OCI-LY7 (cell line): ENCODE results near the gene ESRP2. TPM values are rescaled to one million over a fixed set of nuclear protein-coding genes. Genes with fewer than 3 reads are reported as not detected.

Experiments
- BruUV-seq: library from RNA; stranded (reverse); fragments of 400-500 nt; replicated peaks from 2 replicates; lab custom pipeline; 2021; lab: Mats Ljungman, UMichigan
- CTCF ChIA-PET: fragments of 300-600 bp; sonication (Branson Sonifier 250); formaldehyde crosslinking; loops from one replicate; lab custom pipeline; 2022; ENCODE audit warnings: antibody characterized with exemption; ENCODE audit not compliant: unreplicated experiment; lab: Charles Lee
- POLR2A ChIA-PET: fragments of 300-600 bp; sonication (Branson Sonifier 250); formaldehyde crosslinking; loops from one replicate; lab custom pipeline; 2022; ENCODE audit warnings: antibody characterized with exemption; lab: Charles Lee
- DNase-seq: peaks from one replicate; pipeline ENCODE4 v3.0.0-alpha.2; 2015; ENCODE audit warnings: low spot score
- H2AFZ ChIP-seq: fragments of 200-600 bp; sonication (generic), shearing (Covaris generic); 2 replicates; pipeline ENCODE4 v1.6.1; 2014; ENCODE audit warnings: mild to moderate bottlenecking, antibody characterized with exemption, low read length, moderate library complexity
- H3K27ac ChIP-seq: fragments of 200-600 bp; sonication (generic); 2 replicates; pipeline ENCODE4 v1.5.1; 2014; ENCODE audit warnings: mixed run types, low read depth, mild to moderate bottlenecking, moderate library complexity, low read length, inconsistent platforms; ENCODE audit not compliant: poor library complexity, severe bottlenecking
- H3K36me3 ChIP-seq: fragments of 200-600 bp; sonication (generic); 2 replicates; pipeline ENCODE4 v1.6.1; 2014; ENCODE audit warnings: mild to moderate bottlenecking, antibody characterized with exemption, low read length, moderate library complexity, mixed read lengths; ENCODE audit not compliant: insufficient read depth
- H3K4me1 ChIP-seq: fragments of 200-600 bp; sonication (generic); 2 replicates; pipeline ENCODE4 v1.5.1; 2014; ENCODE audit warnings: mild to moderate bottlenecking, low read length; ENCODE audit not compliant: insufficient read depth, poor library complexity, severe bottlenecking
- H3K4me2 ChIP-seq: fragments of 200-600 bp; sonication (generic); 2 replicates; pipeline ENCODE4 v1.6.1; 2014; ENCODE audit warnings: mild to moderate bottlenecking, low read length
- H3K4me3 ChIP-seq: fragments of 200-600 bp; sonication (generic); 2 replicates; pipeline ENCODE4 v1.5.1; 2014; ENCODE audit warnings: mild to moderate bottlenecking, low read depth, low read length; ENCODE audit not compliant: poor library complexity, severe bottlenecking
- H3K79me2 ChIP-seq: fragments of 200-600 bp; sonication (generic); 2 replicates; pipeline ENCODE4 v1.6.1; 2016; ENCODE audit warnings: low read depth, mild to moderate bottlenecking, low read length, moderate library complexity, mixed read lengths; ENCODE audit not compliant: insufficient read depth
- H3K9me2 ChIP-seq: fragments of 200-600 bp; sonication (generic); 2 replicates; pipeline ENCODE4 v1.6.1; 2016; ENCODE audit warnings: mild to moderate bottlenecking, low read length, mixed read lengths; ENCODE audit not compliant: insufficient read depth
- H3K9me3 ChIP-seq: fragments of 200-600 bp; sonication (generic); 2 replicates; pipeline ENCODE4 v1.6.1; 2014; ENCODE audit warnings: mild to moderate bottlenecking, mixed run types, low read length, mixed read lengths
- H4K20me1 ChIP-seq: fragments of 200-600 bp; sonication (generic); 2 replicates; pipeline ENCODE4 v1.6.1; 2014; ENCODE audit warnings: mild to moderate bottlenecking, antibody characterized with exemption, low read length, moderate library complexity, mixed read lengths; ENCODE audit not compliant: insufficient read depth
- CTCF ChIP-seq: fragments of 200-600 bp; sonication (generic); conservative IDR thresholded peaks from 2 replicates; pipeline ENCODE4 v1.5.1; 2014; ENCODE audit warnings: mild to moderate bottlenecking, antibody characterized with exemption, low read length, moderate library complexity, mixed read lengths
- EZH2phosphoT487 ChIP-seq: fragments of 200-600 bp; sonication (generic); IDR thresholded peaks from 2 replicates; pipeline ENCODE4 v1.6.1; 2018; ENCODE audit warnings: low read depth, borderline replicate concordance, mild to moderate bottlenecking, mixed run types, antibody characterized with exemption, low read length, moderate library complexity, mixed read lengths
- intact Hi-C: fragments of 100-400 bp; cut with micrococcal nuclease; formaldehyde crosslinking; loops from one replicate; pipeline ENCODE4 v1.10.0; 2022; ENCODE audit not compliant: unreplicated experiment
- total RNA-seq, 2 experiments: library from RNA; depleted of rRNA in 1 of 2; stranded (reverse); fragments of >200 nt in 1 of 2; shearing (Covaris generic) in 1 of 2; gene quantifications; 2 replicates each; pipeline ENCODE4 v1.2.3, GENCODE V29; 2014 to 2022

ESRP2 gene
- total RNA-seq, 2 experiments from 2014 or later, result not detected

GRCh38 chr16:68251832-68252231, 15.9 kb upstream of the ESRP2 start:
- intact Hi-C loops, result loop anchor here (10.0 kb wide), 1 partner anchor 243 kb away; no protein-coding TSS in a partner anchor
- DNase-seq, result peak; percentile 92
- H3K4me1 ChIP-seq, result peaks cover 66% of the 10 kb centered on the region
- H3K9me3 ChIP-seq, result no peaks in the 10 kb centered on the region
- no TSS peak for BruUV-seq
- H3K9me2 ChIP-seq, result no peaks in the 10 kb centered on the region
- H3K79me2 ChIP-seq, result peaks cover 7% of the 10 kb centered on the region; the same call in 1 of the 2 replicates
- H3K36me3 ChIP-seq, result peaks cover 63% of the 10 kb centered on the region
- no peaks in the 10 kb centered on the region for H4K20me1 ChIP-seq
- peak overlapping the region; percentile 38 for H3K4me3 ChIP-seq
- TF ChIP-seq EZH2phosphoT487, result no peak
- 0 out of 2 replicates have a peak, but pooled peaks have one; percentile 15 for TF ChIP-seq CTCF
- POLR2A ChIA-PET, result interaction anchor here (0.6 to 2.2 kb wide), 9 partner anchors 10 to 934 kb away, joined by 3 to 14 read pairs (median 5); partner anchors contain the start of genes NFATC3 and SLC7A6
- CTCF ChIA-PET, result interaction anchor here (0.6 to 1.3 kb wide), 3 partner anchors 12 to 1306 kb away, joined by 3 to 4 read pairs (median 3); partner anchors contain the start of gene SLC7A6
- H3K4me2 ChIP-seq, result peak overlapping the region; percentile 68
- peak overlapping the region; percentile 5; the same call in 1 of the 2 replicates for H2AFZ ChIP-seq
- peak overlapping the region; percentile 91 for H3K27ac ChIP-seq

GRCh38 chr16:68250951-68251350, 15.0 kb upstream of the ESRP2 start:
- intact Hi-C loops, result loop anchor here (10.0 kb wide), 1 partner anchor 244 kb away; no protein-coding TSS in a partner anchor
- DNase-seq, result no peak
- Histone ChIP-seq H4K20me1 (no peaks in the 10 kb centered on the region), H3K79me2 (peaks cover 15% of the 10 kb centered on the region; the same call in 1 of the 2 replicates), H3K36me3 (peaks cover 55% of the 10 kb centered on the region), H3K9me3 (no peaks in the 10 kb centered on the region), H3K4me2 (peak overlapping the region; percentile 68), H3K4me3 (peak overlapping the region; percentile 31), H3K27ac (peak overlapping the region; percentile 91), H3K4me1 (peaks cover 66% of the 10 kb centered on the region), H3K9me2 (no peaks in the 10 kb centered on the region), H2AFZ (no peak overlapping the region; the same call in 1 of the 2 replicates)
- BruUV-seq, result TSS peak; percentile 9
- CTCF ChIA-PET, result interaction anchor here (0.6 to 1.3 kb wide), 2 partner anchors 13 to 1305 kb away, joined by 3 read pairs; partner anchors contain the start of gene SLC7A6
- POLR2A ChIA-PET, result interaction anchor here (0.7 to 2.2 kb wide), 6 partner anchors 11 to 933 kb away, joined by 3 to 9 read pairs (median 4); partner anchors contain the start of genes NFATC3 and SLC7A6
- no peak for TF ChIP-seq EZH2phosphoT487
- TF ChIP-seq CTCF, result no peak

GRCh38 chr16:68249371-68249770, 13.4 kb upstream of the ESRP2 start:
- peaks cover 21% of the 10 kb centered on the region; the same call in 1 of the 2 replicates for H3K79me2 ChIP-seq
- intact Hi-C loops, result no loop called here
- peaks cover 41% of the 10 kb centered on the region for H3K36me3 ChIP-seq
- no peak overlapping the region for H3K4me2 ChIP-seq
- peak overlapping the region; percentile 22 for H3K27ac ChIP-seq
- no peaks in the 10 kb centered on the region for H3K9me2 ChIP-seq
- TF ChIP-seq CTCF, result no peak
- no peak for TF ChIP-seq EZH2phosphoT487
- BruUV-seq, result no TSS peak
- no peak for DNase-seq
- ChIA-PET POLR2A (no interaction called here), CTCF (no interaction called here)
- H4K20me1 ChIP-seq, result no peaks in the 10 kb centered on the region
- no peak overlapping the region for H2AFZ ChIP-seq
- peaks cover 69% of the 10 kb centered on the region for H3K4me1 ChIP-seq
- H3K4me3 ChIP-seq, result no peak overlapping the region
- no peaks in the 10 kb centered on the region for H3K9me3 ChIP-seq
